Tibial nerve (tissue), 3 donors: Measurements from ENCODE around the gene NCOA1.

Source experiments
- POLR2A ChIP-seq, 2 donors: fragments of 450-650 bp; IDR thresholded peaks; one replicate each; pipeline ENCODE4 v1.6.1; 2017; ENCODE audit warnings: antibody characterized with exemption in 2 of 2, mild to moderate bottlenecking in 2 of 2, moderate library complexity in 2 of 2
- TF ChIP-seq, protein P1 (sequence below), 5 experiments: fragments of 200-600 bp in 3 of 5; fragments of 450-650 bp in 2 of 5; sonication (generic) in 3 of 5; IDR thresholded peaks; one replicate each; pipeline ENCODE4 v1.5.1; 2016 to 2019; ENCODE audit warnings: antibody characterized with exemption in 5 of 5, mild to moderate bottlenecking in 3 of 5, moderate library complexity in 2 of 5

DNA sequence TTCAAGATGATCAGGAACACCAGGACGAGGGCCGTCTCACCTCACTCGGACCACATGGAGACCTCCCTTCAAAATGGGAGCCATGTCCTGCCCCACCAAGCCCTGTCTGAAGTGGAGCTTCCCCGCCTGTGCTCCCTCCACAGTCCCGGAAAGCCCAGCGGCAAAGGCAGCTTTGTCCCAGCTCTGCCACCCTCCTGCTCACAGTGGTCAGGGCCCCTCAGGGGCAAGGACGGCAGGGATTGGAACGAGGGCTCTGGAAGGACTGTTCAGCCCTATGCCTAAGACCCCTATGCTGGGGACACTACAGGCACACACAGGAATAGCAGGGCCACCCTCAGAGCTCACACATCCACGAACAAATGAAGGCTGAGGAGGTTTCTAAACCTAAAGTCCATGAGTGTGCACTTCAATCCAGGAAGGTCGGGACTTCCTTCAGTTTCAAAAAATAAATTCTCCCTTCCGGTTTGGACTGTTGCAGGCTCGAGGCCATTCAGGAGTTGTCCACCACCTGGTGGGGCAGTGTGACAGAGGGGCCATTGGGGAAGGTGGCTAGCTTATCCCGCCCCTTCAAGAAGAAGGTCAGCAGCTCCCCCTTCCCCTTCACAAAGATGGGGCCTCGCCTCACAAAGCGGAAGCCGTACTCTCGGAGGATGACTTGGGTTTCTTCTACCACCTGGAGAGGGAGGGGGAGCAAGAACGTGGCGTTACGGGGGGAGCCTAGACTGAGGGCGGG is 328.6 kb downstream of the NCOA1 start:
- TF ChIP-seq, protein P1, sequence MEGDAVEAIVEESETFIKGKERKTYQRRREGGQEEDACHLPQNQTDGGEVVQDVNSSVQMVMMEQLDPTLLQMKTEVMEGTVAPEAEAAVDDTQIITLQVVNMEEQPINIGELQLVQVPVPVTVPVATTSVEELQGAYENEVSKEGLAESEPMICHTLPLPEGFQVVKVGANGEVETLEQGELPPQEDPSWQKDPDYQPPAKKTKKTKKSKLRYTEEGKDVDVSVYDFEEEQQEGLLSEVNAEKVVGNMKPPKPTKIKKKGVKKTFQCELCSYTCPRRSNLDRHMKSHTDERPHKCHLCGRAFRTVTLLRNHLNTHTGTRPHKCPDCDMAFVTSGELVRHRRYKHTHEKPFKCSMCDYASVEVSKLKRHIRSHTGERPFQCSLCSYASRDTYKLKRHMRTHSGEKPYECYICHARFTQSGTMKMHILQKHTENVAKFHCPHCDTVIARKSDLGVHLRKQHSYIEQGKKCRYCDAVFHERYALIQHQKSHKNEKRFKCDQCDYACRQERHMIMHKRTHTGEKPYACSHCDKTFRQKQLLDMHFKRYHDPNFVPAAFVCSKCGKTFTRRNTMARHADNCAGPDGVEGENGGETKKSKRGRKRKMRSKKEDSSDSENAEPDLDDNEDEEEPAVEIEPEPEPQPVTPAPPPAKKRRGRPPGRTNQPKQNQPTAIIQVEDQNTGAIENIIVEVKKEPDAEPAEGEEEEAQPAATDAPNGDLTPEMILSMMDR (IDR thresholded peaks at IDR 0.05), result no peak
- no peak for TF ChIP-seq POLR2A (IDR thresholded peaks at IDR 0.05)
